HG02759 (cell line): ENCODE measurements around the gene ANKRD2.
"Not testable (repeated sequence)": the region's sequence is repeated elsewhere in the genome, so short reads cannot be mapped to it uniquely, and the experiment has no call there.

Experiments used
- ATAC-seq: cut with Tn5 transposase; IDR thresholded peaks from one replicate; pipeline ENCODE4 v1.9.1; 2021; ENCODE audit warnings: mild to moderate bottlenecking, moderate library complexity; ENCODE audit not compliant: unreplicated experiment

ANKRD2 gene

GRCh38 chr10:97570789-97571471 is 1.6 kb upstream of the ANKRD2 start:
- ATAC-seq = no peak

- no peak for ATAC-seq
Observed at GRCh38 chr10:97571622-97572021, 957 bp upstream of the ANKRD2 start.

GRCh38 chr10:97573021-97573420 is 442 bp downstream of the ANKRD2 start:
- no peak for ATAC-seq

DNA sequence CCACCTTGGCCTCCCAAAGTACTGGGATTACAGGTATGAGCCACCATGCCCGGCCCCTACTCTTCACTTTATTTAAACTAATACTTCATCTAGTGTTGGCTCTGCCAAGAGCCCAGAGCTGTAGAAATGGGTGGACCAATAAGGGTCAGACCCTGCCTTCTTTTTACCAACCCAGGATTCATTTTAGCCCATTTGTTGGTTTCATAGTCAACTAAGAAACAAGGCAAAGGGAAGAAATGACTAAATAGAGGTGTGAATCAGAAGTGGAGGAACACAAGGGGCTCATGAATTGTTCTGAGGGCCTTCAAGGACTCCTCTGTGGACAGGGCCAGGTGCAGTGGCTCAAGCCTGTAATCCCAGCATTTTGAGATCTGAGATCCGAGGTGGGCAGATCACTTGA is 1.1 kb downstream of the ANKRD2 start:
- ATAC-seq = no peak

- ATAC-seq = no peak
Observed at GRCh38 chr10:97574374-97575126, 2.0 kb downstream of the ANKRD2 start.

- no peak for ATAC-seq
Observed at GRCh38 chr10:97575127-97575668, 2.6 kb downstream of the ANKRD2 start.

- ATAC-seq = not testable (repeated sequence)
Observed at GRCh38 chr10:97576487-97576886, 3.9 kb downstream of the ANKRD2 start.

- ATAC-seq = no peak
Observed at GRCh38 chr10:97577701-97578100, 5.1 kb downstream of the ANKRD2 start.

DNA sequence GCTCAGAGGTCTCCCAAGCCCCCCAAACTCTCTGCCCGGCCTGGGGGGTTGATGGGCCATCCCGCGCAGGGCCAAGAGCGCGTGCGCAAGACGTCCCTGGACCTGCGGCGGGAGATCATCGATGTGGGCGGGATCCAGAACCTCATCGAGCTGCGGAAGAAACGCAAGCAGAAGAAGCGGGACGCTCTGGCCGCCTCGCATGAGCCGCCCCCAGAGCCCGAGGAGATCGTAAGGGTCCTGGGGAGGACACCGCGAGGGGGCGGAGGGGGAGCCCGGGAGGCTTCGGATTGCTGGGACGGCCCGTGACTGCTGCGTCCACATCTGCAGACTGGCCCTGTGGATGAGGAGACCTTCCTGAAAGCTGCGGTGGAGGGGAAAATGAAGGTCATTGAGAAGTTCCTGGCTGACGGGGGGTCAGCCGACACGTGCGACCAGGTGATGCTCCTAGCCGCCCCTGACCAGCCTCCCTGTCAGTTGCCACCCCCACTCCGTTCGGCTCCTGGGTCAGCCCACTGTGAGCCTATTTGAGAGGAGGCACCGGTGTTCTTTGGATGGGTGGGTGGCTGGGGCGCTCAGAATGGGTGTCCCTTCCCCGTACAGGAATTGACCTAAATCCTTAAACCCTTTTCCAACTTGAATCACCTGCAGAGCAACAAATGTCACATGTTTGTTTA is 5.7 kb downstream of the ANKRD2 start:
- ATAC-seq = no peak

DNA sequence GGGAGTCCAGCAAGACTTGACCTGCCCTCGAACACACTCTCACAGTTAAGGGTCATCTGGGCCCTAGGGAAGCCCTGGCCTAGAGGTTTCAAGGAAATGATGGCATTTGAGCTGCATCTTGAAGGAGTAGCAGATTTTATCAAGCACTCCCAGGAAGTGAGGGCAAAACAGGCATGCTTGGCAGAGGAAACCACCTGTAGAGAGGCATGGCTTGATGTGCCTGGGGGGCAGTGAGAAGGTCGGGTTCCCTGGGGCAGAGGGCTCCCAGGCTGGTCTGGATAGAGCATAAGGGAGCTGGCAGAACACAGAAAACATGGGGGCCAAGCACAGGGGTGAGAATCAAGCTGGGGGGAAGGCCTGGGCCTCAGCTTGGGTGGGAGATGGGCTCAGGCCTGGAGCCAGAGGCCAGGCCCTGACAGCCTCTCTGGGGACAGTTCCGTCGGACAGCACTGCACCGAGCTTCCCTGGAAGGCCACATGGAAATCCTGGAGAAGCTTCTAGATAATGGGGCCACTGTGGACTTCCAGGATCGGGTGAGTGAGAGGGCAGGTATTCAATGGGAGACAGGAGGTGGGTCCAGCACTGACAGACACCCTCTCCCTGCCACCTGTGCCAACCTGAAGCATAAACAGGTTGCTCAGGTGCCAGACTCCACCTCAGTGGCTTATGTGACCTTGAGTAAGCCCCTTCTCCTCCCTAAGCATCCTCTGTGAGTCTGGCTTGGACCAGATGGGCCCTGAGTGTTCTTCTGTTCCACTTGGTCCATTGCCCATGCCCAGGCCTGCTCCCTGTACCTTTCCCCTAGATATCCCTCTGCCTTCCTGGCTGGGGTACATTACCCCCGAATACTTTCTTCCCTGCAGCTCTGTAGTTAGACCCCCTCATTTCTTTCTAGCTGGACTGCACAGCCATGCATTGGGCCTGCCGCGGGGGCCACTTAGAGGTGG is 8.1 kb downstream of the ANKRD2 start:
- no peak for ATAC-seq

- no peak for ATAC-seq
Observed at GRCh38 chr10:97582169-97582568, 9.6 kb downstream of the ANKRD2 start.

DNA sequence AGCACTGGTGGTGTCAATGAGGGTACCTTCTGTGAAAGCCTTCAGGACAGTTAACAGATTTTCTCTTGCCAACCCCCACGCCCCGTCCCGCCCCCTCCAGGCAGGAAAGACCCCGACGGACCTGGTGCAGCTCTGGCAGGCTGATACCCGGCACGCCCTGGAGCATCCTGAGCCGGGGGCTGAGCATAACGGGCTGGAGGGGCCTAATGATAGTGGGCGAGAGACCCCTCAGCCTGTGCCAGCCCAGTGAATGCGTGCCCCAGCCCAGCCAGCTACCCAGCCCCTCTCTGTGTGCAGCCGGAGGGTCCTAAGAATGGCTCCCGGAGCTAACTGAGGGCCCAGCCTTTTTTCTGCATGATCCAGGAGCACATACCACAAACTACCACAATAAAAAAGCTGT is 10.9 kb downstream of the ANKRD2 start:
- no peak for ATAC-seq

DNA sequence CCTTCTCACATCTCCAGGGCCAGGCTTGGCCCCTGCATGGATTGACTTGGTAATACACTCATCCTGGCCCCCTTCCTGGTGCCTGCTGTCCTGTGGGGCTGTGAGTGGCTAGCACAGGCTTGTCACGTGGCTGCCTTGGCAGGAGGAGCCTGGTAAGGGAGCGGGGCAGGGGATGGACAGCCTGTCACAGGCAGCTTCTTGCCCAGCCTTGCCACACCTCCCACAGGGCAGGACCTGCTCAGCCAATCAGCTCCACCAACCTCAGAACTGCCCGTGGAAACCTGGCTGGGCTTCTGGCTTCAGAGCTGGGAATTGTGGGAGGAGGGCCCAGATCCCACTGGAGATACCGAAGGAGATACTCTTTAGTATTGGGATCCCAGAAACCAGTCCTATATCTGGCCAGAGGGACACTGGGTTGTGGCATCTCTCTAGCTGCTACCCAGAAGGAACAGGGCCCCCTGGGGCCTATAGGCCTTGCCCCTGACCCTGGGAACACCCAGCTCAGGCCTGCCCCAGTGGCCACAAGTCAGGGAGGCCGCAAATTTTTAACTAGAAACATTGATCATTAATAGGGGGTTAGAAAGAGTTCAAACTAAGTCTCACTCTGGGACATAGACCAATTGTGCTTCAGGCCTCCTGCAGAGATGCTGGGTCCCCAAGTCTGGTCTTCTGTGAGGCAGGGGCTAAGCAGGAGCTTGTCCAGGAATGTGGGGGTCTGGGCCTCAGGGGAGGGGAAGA is 11.7 kb downstream of the ANKRD2 start, which contains the start of gene HOGA1:
HOGA1 (plus strand) TSS at position 330 of the 738 bp plus-strand sequence; CDS start at position 645, 315 bp downstream.
- peak; percentile 70 for ATAC-seq

GRCh38 chr10:97584798-97585438 is 12.3 kb downstream of the ANKRD2 start:
- ATAC-seq = no peak

GRCh38 chr10:97585439-97585811 is 12.8 kb downstream of the ANKRD2 start:
- no peak for ATAC-seq

GRCh38 chr10:97587183-97587582 is 14.6 kb downstream of the ANKRD2 start:
- ATAC-seq = no peak

DNA sequence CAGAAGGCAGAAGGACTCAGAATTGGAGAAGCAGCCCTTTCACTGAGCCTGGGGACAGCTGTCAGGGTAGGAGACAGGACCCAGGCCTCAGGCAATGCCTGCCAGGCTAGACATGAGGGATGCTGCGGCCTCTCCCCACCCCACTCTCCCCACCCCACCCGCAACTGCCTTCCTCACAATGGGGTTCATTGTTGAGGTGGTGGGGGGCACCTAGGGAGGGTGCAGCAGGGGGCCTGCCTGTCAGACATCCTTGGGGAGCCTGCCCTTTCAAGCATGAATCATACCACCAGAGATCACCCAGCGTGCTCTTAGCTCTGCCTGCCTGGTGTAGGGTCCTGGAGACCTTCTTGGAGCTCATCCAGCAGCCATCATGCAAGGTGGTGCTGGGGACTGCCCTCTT is 16.9 kb downstream of the ANKRD2 start, which contains the start of gene C10orf62:
C10orf62 (plus strand) TSS at position 243 of the 400 bp plus-strand sequence. CDS start 177 bp downstream, outside the sequence.
- ATAC-seq = no peak

GRCh38 chr10:97590082-97590747 is 17.6 kb downstream of the ANKRD2 start:
- ATAC-seq = no peak
